HG03097 (cell line): ENCODE results near the gene EPHA4.

Experiments
- ATAC-seq: cut with Tn5 transposase; IDR thresholded peaks from one replicate; pipeline ENCODE4 v1.9.1; 2021; ENCODE audit not compliant: unreplicated experiment, low FRiP score

EPHA4 gene

GRCh38 chr2:221372159-221372884 lies 199.8 kb downstream of the EPHA4 start:
- no peak for ATAC-seq

- no peak for ATAC-seq
Measured at GRCh38 chr2:221371347-221371746, 200.8 kb downstream of the EPHA4 start.

GRCh38 chr2:221370857-221371211 lies 201.3 kb downstream of the EPHA4 start:
- ATAC-seq: no peak

- no peak for ATAC-seq
Measured at GRCh38 chr2:221370076-221370856, 201.8 kb downstream of the EPHA4 start.
